ENCODE data around the gene ZNF423. TPM values are rescaled to one million over a fixed set of nuclear protein-coding genes. Genes with fewer than 3 reads are reported as not detected.

ZNF423 gene
- total and polyA plus RNA-seq, 9 of the 15 experiments (the other 6 are each of a cell fraction or from before 2014, with no cell fraction given) = not detected

DNA sequence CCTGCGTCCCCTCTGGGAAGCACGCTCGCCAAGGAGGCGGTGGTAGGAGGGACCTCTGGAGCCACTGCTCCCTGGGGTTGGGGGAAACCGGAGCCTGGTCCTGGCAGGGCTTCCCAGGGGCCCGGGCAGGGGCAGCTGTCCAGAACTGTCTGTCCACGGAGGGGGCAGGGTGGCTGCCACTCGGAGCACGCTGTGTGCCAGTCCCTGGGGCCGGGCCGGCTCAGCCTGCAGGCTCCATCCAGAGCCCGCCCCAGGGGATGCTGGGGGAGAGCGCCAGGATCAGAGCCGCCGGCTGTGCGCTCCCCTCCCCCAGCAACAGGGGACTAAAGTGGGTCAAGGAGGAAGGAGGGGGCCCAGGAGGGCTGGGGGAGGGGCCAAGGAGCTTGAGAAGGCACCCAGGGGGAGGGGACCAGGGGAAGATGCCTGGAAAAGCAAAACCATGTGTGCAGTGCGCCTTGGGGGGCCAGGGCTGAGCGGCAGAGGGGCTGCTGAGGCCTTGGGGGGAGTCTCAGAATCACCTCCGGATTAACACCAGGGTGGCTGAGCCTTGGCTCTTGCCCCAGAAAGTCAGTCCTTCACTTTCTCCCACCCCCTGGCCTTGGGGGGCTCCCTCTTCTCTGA is 21.3 kb downstream of the ZNF423 start:
- no TSS peak for BruUV-seq (replicated peaks)
- FAIRE-seq = no peak
- WGBS (ENCODE audit: insufficient coverage, low coverage, missing lambda C conversion rate) = under 1% methylated on average over 17 of the region's 19 CpGs

GRCh38 chr16:49833796-49834530 is 21.9 kb downstream of the ZNF423 start:
- H3K36me3 ChIP-seq (ENCODE audit: control insufficient read depth, insufficient read depth, low read length) = no peaks in the 10 kb centered on the region
- WGBS (ENCODE audit: insufficient coverage, low coverage, missing lambda C conversion rate) = 1% methylated on average over 10 of the region's 13 CpGs
- no peak overlapping the region for H3K4me2 ChIP-seq (ENCODE audit: insufficient read depth, low read length)
- H3K4me1 ChIP-seq (replicated peaks in 1 of 2; ENCODE audit: control insufficient read depth in 2 of 2, insufficient read depth in 2 of 2, low read length in 2 of 2) = peaks cover 0 to 5% of the 10 kb centered on the region in 2 experiments; a peak in 2 of 5 replicates
- in situ Hi-C loops (cut with MboI) = no loop called here
- intact Hi-C loops (cut with micrococcal nuclease) = no loop called here
- H3K27ac ChIP-seq (ENCODE audit: extremely low read depth, low read depth, low read length) = no peak overlapping the region
- FAIRE-seq (no peak), DNase-seq (ENCODE audit: extremely low read depth in 1 of 4, low spot score in 3 of 4) (no peak), ATAC-seq (no peak)
- CTCF ChIA-PET (ENCODE audit: low intra/inter-chr PET ratio) = no interaction called here
- no peak overlapping the region for H3K4me3 ChIP-seq
- H2AFZ ChIP-seq (ENCODE audit: low read depth, low read length) = no peak overlapping the region
- peaks cover 23 to 66% of the 10 kb centered on the region in 2 experiments for H3K27me3 ChIP-seq (ENCODE audit: control insufficient read depth in 2 of 2, insufficient read depth in 2 of 2, low read length in 2 of 2)
- POLR2A ChIA-PET = interaction anchor here (0.7 kb wide), 1 partner anchor 24 kb away, joined by 3 read pairs; no protein-coding TSS in a partner anchor
- H3K9ac ChIP-seq (ENCODE audit: insufficient read depth in 1 of 2, low read depth in 2 of 2, low read length in 2 of 2) = no peak overlapping the region
- no peaks in the 10 kb centered on the region for H3K79me2 ChIP-seq (ENCODE audit: control insufficient read depth, insufficient read depth, low read length)
- BruUV-seq (replicated peaks) = no TSS peak
- H4K20me1 ChIP-seq (replicated peaks; ENCODE audit: control insufficient read depth, insufficient read depth, low read length) = peaks cover 11% of the 10 kb centered on the region
- H3K9me3 ChIP-seq (replicated peaks; ENCODE audit: control insufficient read depth, insufficient read depth, low read depth, low read length) = no peaks in the 10 kb centered on the region
- no peaks in the 10 kb centered on the region for H3K9me1 ChIP-seq (ENCODE audit: control insufficient read depth, insufficient read depth, low read length)
- TF ChIP-seq ZNF175 (CRISPR knock-in tag; IDR thresholded peaks at IDR 0.05; ENCODE audit: low read depth) = no peak
- TF ChIP-seq MAFK (IDR thresholded peaks at IDR 0.05; ENCODE audit: low read length) = no peak
- TF ChIP-seq, protein P1, sequence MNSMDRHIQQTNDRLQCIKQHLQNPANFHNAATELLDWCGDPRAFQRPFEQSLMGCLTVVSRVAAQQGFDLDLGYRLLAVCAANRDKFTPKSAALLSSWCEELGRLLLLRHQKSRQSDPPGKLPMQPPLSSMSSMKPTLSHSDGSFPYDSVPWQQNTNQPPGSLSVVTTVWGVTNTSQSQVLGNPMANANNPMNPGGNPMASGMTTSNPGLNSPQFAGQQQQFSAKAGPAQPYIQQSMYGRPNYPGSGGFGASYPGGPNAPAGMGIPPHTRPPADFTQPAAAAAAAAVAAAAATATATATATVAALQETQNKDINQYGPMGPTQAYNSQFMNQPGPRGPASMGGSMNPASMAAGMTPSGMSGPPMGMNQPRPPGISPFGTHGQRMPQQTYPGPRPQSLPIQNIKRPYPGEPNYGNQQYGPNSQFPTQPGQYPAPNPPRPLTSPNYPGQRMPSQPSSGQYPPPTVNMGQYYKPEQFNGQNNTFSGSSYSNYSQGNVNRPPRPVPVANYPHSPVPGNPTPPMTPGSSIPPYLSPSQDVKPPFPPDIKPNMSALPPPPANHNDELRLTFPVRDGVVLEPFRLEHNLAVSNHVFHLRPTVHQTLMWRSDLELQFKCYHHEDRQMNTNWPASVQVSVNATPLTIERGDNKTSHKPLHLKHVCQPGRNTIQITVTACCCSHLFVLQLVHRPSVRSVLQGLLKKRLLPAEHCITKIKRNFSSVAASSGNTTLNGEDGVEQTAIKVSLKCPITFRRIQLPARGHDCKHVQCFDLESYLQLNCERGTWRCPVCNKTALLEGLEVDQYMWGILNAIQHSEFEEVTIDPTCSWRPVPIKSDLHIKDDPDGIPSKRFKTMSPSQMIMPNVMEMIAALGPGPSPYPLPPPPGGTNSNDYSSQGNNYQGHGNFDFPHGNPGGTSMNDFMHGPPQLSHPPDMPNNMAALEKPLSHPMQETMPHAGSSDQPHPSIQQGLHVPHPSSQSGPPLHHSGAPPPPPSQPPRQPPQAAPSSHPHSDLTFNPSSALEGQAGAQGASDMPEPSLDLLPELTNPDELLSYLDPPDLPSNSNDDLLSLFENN (IDR thresholded peaks at IDR 0.05; ENCODE audit: low read depth in 2 of 2, low read length in 2 of 2) = no peak
- TF ChIP-seq RB1 (IDR thresholded peaks at IDR 0.05; ENCODE audit: low read depth) = no peak
- no peak for TF ChIP-seq DLX4 (CRISPR knock-in tag; IDR thresholded peaks at IDR 0.05)
- TF ChIP-seq TAF9B (IDR thresholded peaks at IDR 0.05; ENCODE audit: partially characterized antibody) = no peak
- TF ChIP-seq, protein P2, sequence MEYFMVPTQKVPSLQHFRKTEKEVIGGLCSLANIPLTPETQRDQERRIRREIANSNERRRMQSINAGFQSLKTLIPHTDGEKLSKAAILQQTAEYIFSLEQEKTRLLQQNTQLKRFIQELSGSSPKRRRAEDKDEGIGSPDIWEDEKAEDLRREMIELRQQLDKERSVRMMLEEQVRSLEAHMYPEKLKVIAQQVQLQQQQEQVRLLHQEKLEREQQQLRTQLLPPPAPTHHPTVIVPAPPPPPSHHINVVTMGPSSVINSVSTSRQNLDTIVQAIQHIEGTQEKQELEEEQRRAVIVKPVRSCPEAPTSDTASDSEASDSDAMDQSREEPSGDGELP (CRISPR knock-in tag; IDR thresholded peaks at IDR 0.05; ENCODE audit: borderline replicate concordance) = no peak

More for the DNA sequence above, 21.3 kb downstream of the ZNF423 start:
- H3K4me3 ChIP-seq = no peak overlapping the region
- no peak overlapping the region for H2AFZ ChIP-seq (ENCODE audit: low read depth, low read length)
- H3K4me2 ChIP-seq (ENCODE audit: insufficient read depth, low read length) = no peak overlapping the region
- ATAC-seq (no peak), DNase-seq (ENCODE audit: extremely low read depth in 1 of 4, low spot score in 3 of 4) (no peak)
- CTCF ChIA-PET (ENCODE audit: low intra/inter-chr PET ratio) = no interaction called here
- in situ Hi-C loops (cut with MboI) = no loop called here
- H3K79me2 ChIP-seq (ENCODE audit: control insufficient read depth, insufficient read depth, low read length) = no peaks in the 10 kb centered on the region
- no peak overlapping the region for H3K9ac ChIP-seq (ENCODE audit: insufficient read depth in 1 of 2, low read depth in 2 of 2, low read length in 2 of 2)
- peaks cover 20 to 66% of the 10 kb centered on the region in 2 experiments for H3K27me3 ChIP-seq (ENCODE audit: control insufficient read depth in 2 of 2, insufficient read depth in 2 of 2, low read length in 2 of 2)
- H3K36me3 ChIP-seq (ENCODE audit: control insufficient read depth, insufficient read depth, low read length) = no peaks in the 10 kb centered on the region
- H4K20me1 ChIP-seq (replicated peaks; ENCODE audit: control insufficient read depth, insufficient read depth, low read length) = 0 out of 2 replicates have a peak, but pooled peaks cover 5% of the 10 kb centered on the region
- peaks cover 0 to 5% of the 10 kb centered on the region in 2 experiments; a peak in 2 of 5 replicates for H3K4me1 ChIP-seq (replicated peaks in 1 of 2; ENCODE audit: control insufficient read depth in 2 of 2, insufficient read depth in 2 of 2, low read length in 2 of 2)
- H3K9me3 ChIP-seq (replicated peaks; ENCODE audit: control insufficient read depth, insufficient read depth, low read depth, low read length) = no peaks in the 10 kb centered on the region
- intact Hi-C loops (cut with micrococcal nuclease) = no loop called here
- TF ChIP-seq SRSF1 (IDR thresholded peaks at IDR 0.05; ENCODE audit: low read depth, low read length) = no peak
- TF ChIP-seq NCOA6 (IDR thresholded peaks at IDR 0.05) = no peak
- H3K9me1 ChIP-seq (ENCODE audit: control insufficient read depth, insufficient read depth, low read length) = no peaks in the 10 kb centered on the region
- H3K27ac ChIP-seq (ENCODE audit: extremely low read depth, low read depth, low read length) = no peak overlapping the region
- POLR2A ChIA-PET = interaction anchor here (0.7 kb wide), 1 partner anchor 23 kb away, joined by 3 read pairs; no protein-coding TSS in a partner anchor
